D721Med (cell line): ENCODE measurements around the gene HTR3A.
A peak's percentile ranks its signal among the peaks of the same experiment; 100 is the strongest.

ENCODE experiments used
- DNase-seq: peaks from one replicate; pipeline ENCODE4 v3.0.0; 2011; ENCODE audit warnings: low spot score; ENCODE audit not compliant: insufficient read length
- FAIRE-seq: peaks from 2 replicates; lab custom pipeline; 2011; peaks lifted over from hg19 to GRCh38; lab: Jason Lieb, UNC
- CTCF ChIP-seq: IDR thresholded peaks from 2 replicates; pipeline ENCODE4 v1.5.1; 2012; ENCODE audit warnings: mild to moderate bottlenecking, control low read depth; ENCODE audit not compliant: insufficient read depth; ENCODE audit errors: missing control alignments

Gene HTR3A

GRCh38 chr11:114027926-114028325 is 53.0 kb downstream of the HTR3A start:
- no peak for FAIRE-seq
- DNase-seq, result no peak
- no peak for TF ChIP-seq CTCF

GRCh38 chr11:114031246-114031966 is 56.5 kb downstream of the HTR3A start:
- no peak for DNase-seq
- no peak for FAIRE-seq
- no peak for TF ChIP-seq CTCF

- TF ChIP-seq CTCF, result no peak
- FAIRE-seq (no peak), DNase-seq (no peak)
These were observed 57.0 kb downstream of the HTR3A start for GRCh38 chr11:114031967-114032320.

- TF ChIP-seq CTCF, result no peak
- DNase-seq, result no peak
- FAIRE-seq, result no peak
These were observed 58.2 kb downstream of the HTR3A start for GRCh38 chr11:114033066-114033465.

GRCh38 chr11:114033572-114033971 is 58.7 kb downstream of the HTR3A start:
- DNase-seq, result no peak
- no peak for FAIRE-seq
- no peak for TF ChIP-seq CTCF

GRCh38 chr11:114034956-114035355 is 60.0 kb downstream of the HTR3A start:
- TF ChIP-seq CTCF, result no peak
- no peak for FAIRE-seq
- no peak for DNase-seq

GRCh38 chr11:114036147-114036811 is 61.4 kb downstream of the HTR3A start:
- FAIRE-seq, result no peak

More at GRCh38 chr11:114036147-114036811, 61.4 kb downstream of the HTR3A start:
- peak; percentile 50 for TF ChIP-seq CTCF
- no peak for DNase-seq
